IPS DF 6.9 (cell line): Measurements from ENCODE around the gene ZAP70.

Experiments used
- DNase-seq: peaks from one replicate; pipeline ENCODE4 v3.0.0-alpha.2; 2013; ENCODE audit warnings: low read depth, low spot score
- H3K27ac ChIP-seq: one replicate; pipeline ENCODE4 v1.5.1; 2013; ENCODE audit warnings: low read length, control low read depth
- H3K27me3 ChIP-seq: 2 replicates; pipeline ENCODE4 v1.6.1; 2013; ENCODE audit warnings: mild to moderate bottlenecking, low read length; ENCODE audit not compliant: control insufficient read depth, insufficient read depth
- H3K36me3 ChIP-seq: 2 replicates; pipeline ENCODE4 v1.6.1; 2013; ENCODE audit warnings: low read length; ENCODE audit not compliant: control insufficient read depth, insufficient read depth
- H3K4me1 ChIP-seq: 2 replicates; pipeline ENCODE4 v1.6.1; 2013; ENCODE audit warnings: low read length; ENCODE audit not compliant: control insufficient read depth, insufficient read depth
- H3K4me3 ChIP-seq: 2 replicates; pipeline ENCODE4 v1.5.1; 2013; ENCODE audit warnings: mild to moderate bottlenecking, low read length
- H3K9me3 ChIP-seq: 2 replicates; pipeline ENCODE4 v1.6.1; 2013; ENCODE audit warnings: low read length, inconsistent platforms; ENCODE audit not compliant: control insufficient read depth, insufficient read depth
- WGBS: extraction: QIAGEN DNeasy Blood & Tissue Kit; methylation state at CpG from one replicate; pipeline ENCODE4 v1.1.7; 2013; ENCODE audit warnings: mixed read lengths, missing lambda C conversion rate; ENCODE audit not compliant: insufficient read length, insufficient coverage; 5-methylcytosine and 5-hydroxymethylcytosine counted together

ZAP70 gene

DNA sequence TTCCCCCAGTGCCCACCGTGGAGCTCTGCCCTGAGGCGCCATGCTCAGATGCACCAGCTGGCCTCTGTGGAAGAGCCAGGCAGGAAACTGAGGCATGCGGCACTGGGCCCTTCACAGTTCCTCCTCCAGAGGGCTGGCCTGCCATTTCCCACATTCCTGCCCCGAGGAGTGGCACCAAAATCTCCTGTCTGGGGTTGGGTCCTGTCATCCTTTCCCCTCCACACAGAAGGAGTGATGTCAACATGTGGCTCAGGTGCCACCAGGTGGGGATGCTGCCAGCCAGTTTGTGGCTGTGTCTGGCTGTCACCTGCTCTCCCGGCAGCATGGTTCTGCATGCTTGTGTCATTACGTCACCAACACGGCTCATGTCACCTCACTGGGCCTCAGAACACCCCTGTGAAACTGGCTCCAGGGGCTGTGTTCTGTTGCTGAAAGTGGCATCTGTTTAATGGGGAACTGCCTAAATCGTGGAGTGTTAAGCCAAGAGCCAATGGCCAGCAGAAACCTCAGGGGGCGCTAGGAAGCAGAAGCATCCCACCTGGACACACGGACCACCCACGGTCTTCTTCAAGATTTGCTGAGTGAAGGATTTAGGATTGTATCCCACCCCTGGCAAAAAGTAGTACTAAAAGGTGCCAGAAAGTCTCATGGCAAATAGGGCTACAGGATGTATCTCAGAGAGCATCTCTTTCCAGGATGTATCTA, 51.3 kb downstream of the ZAP70 start:
- H3K36me3 ChIP-seq: 0 out of 2 replicates have a peak, but pooled peaks cover 8% of the 10 kb centered on the region
- no peaks in the 10 kb centered on the region for H3K9me3 ChIP-seq
- DNase-seq: no peak
- no peak overlapping the region for H3K4me3 ChIP-seq
- H3K27me3 ChIP-seq: no peaks in the 10 kb centered on the region; the same call in 1 of the 2 replicates
- H3K27ac ChIP-seq: no peak overlapping the region
- no CpG with 5 or more reads among the region's 11 CpGs for WGBS
- no peaks in the 10 kb centered on the region for H3K4me1 ChIP-seq

DNA sequence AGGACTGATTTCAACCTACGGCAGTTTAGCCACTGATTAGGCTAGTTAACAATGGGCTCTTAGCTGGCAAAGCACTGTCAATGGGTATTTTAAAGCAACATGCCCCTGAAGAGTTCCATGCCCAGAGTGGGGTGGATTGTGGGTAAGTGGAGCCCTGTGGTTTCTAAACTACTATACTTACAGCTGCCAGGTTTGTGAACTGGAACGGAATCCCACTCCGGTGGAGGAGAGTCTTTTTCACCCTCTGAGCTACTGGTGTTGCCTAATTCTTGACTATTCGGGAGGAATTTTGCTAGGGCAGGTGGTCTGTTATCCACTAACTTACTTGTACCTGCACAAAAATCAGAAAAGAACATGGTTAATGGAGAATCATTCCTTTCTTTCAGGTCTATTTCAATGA, 52.6 kb downstream of the ZAP70 start:
- Histone ChIP-seq H3K9me3 (no peaks in the 10 kb centered on the region), H3K27me3 (no peaks in the 10 kb centered on the region; the same call in 1 of the 2 replicates), H3K4me3 (no peak overlapping the region), H3K36me3 (0 out of 2 replicates have a peak, but pooled peaks cover 6% of the 10 kb centered on the region), H3K27ac (no peak overlapping the region), H3K4me1 (no peaks in the 10 kb centered on the region)
- no peak for DNase-seq
- no CpG with 5 or more reads among the region's 4 CpGs for WGBS

DNA sequence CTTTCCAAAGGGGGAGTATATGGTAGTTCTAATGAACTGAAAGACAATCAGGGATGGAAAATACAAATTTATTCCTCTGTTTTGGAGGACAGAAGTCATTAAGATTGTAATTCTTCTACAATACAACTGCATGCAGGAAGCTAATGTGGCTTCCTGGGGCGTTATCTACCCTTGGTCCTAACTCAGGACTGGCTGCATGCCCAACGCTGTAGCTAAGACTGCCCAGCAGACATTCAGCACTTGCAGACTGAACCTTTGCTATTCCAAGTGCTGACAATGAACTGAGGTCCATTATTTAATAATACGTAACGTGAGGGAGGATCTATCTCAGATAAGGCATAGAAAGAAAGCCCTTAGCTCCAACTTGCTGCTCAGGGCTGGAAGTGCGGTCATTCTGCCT, 53.2 kb downstream of the ZAP70 start:
- Histone ChIP-seq H3K4me1 (no peaks in the 10 kb centered on the region), H3K27me3 (no peaks in the 10 kb centered on the region; the same call in 1 of the 2 replicates), H3K9me3 (no peaks in the 10 kb centered on the region), H3K4me3 (no peak overlapping the region), H3K27ac (no peak overlapping the region), H3K36me3 (0 out of 2 replicates have a peak, but pooled peaks cover 3% of the 10 kb centered on the region)
- no CpG with 5 or more reads among the region's 5 CpGs for WGBS
- no peak for DNase-seq

DNA sequence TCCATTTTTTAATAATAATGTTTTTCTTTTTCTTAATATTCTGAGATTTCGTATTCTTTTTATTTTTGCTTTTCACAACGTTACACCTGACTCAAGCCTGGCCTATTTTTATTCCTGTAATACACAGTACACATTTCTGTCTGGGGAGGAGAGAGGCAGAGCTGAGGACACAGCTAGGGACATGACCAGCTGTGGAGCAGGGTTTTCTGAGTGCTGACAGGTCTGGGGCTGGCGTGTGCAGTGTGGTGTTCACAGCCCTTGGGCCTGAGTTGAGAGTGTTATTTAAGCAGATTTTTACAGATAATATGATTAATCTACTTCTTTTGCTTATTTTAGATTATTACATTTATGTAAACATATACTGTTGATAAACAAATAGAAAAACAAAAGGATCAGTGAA, 55.9 kb downstream of the ZAP70 start:
- no CpG with 5 or more reads among the region's 3 CpGs for WGBS

DNA sequence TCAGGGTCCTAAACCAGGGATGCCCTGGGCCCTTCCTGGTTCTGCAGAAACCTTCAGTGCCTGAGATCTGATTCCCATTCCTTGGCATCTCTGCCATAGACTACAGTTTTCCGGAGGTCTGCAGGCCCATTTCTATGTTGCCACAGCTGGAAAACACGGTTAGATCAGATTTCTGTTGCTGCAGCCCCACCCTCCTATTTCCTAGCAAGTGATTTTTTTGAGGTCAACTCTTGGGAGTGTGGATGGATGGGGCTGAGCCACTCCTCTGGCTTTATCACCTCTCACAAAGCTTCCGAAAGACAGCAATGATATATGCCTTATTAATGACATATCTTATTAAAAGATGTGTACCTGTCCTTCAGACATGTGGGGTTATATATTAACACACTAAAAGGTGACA, 56.3 kb downstream of the ZAP70 start:
- Histone ChIP-seq H3K4me3 (no peak overlapping the region), H3K9me3 (no peaks in the 10 kb centered on the region), H3K4me1 (no peaks in the 10 kb centered on the region), H3K27me3 (no peaks in the 10 kb centered on the region; the same call in 1 of the 2 replicates), H3K27ac (no peak overlapping the region), H3K36me3 (0 out of 2 replicates have a peak, but pooled peaks cover 1% of the 10 kb centered on the region)
- DNase-seq: no peak
- WGBS: no CpG with 5 or more reads among the region's 3 CpGs

More for the DNA sequence above, 55.9 kb downstream of the ZAP70 start:
- Histone ChIP-seq H3K27me3 (no peaks in the 10 kb centered on the region; the same call in 1 of the 2 replicates), H3K36me3 (0 out of 2 replicates have a peak, but pooled peaks cover 3% of the 10 kb centered on the region), H3K4me3 (no peak overlapping the region), H3K4me1 (no peaks in the 10 kb centered on the region), H3K9me3 (no peaks in the 10 kb centered on the region), H3K27ac (no peak overlapping the region)
- no peak for DNase-seq

DNA sequence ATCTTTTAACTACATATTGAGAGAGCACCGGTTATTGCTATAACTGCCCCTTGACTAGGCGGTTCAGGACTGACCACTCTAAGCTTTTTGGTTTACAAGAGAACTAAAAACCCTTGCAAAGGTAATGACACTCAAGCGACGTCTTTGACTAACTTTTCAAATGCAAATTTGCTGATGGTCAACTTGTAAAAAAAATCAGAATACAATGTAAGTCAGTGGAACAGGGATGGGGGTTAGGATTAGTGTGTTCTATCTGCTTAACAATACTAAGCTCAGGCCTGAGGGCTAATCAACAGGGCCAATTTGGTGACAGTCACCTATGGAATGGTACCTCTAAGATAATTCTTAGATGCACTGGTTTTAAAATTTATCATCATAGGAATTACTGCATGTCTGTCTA, 57.1 kb downstream of the ZAP70 start:
- Histone ChIP-seq H3K27me3 (no peaks in the 10 kb centered on the region; the same call in 1 of the 2 replicates), H3K4me3 (no peak overlapping the region), H3K4me1 (no peaks in the 10 kb centered on the region), H3K27ac (no peak overlapping the region), H3K36me3 (0 out of 2 replicates have a peak, but pooled peaks cover 3% of the 10 kb centered on the region), H3K9me3 (no peaks in the 10 kb centered on the region)
- no peak for DNase-seq
- WGBS: no CpG with 5 or more reads among the region's 4 CpGs

DNA sequence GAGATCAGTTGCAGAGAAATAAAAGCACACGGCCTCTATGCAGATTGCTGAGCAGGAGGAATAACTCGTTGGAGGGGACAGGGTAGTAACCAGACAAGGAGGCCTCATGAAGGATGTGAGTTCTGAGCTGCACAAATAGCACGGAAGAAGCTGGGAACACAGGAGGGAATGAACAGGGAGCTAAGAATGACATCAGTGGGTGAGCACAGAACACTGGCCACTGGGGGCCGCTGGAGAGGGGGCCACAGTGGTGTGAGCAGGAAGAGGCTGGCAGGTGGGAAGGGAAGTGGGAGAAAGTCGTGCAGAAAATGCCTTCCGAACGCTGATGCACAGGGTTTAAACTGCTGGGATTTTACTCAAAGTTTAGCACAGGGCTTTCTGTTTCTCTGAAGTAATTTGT, 61.0 kb downstream of the ZAP70 start:
- WGBS: no CpG with 5 or more reads among the region's 7 CpGs
- no peak overlapping the region for H3K27ac ChIP-seq
- H3K4me3 ChIP-seq: no peak overlapping the region
- 0 out of 2 replicates have a peak, but pooled peaks cover 3% of the 10 kb centered on the region for H3K36me3 ChIP-seq
- H3K4me1 ChIP-seq: no peaks in the 10 kb centered on the region
- DNase-seq: no peak
- H3K9me3 ChIP-seq: no peaks in the 10 kb centered on the region
- no peaks in the 10 kb centered on the region for H3K27me3 ChIP-seq

DNA sequence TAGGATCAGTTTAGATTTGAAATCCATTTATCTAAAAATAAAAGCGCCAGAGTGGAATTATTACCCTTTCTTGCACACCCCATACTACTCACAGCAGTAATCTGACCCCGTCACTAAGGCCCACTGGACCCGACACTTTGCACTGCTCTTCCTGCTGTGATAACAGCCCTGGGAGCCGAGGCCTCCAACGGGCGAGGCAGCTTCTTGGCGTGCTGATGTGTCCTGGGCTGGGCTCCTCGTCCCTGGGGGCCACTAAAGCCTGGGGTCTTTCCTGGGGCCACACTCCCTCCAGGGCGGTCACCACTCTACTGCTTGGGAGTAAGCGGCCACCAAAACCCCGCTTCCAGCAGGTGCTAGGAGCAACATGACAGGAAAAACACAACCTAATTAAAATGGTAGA, 61.7 kb downstream of the ZAP70 start:
- Histone ChIP-seq H3K27me3 (no peaks in the 10 kb centered on the region), H3K4me3 (no peak overlapping the region), H3K36me3 (0 out of 2 replicates have a peak, but pooled peaks cover 3% of the 10 kb centered on the region), H3K9me3 (no peaks in the 10 kb centered on the region), H3K4me1 (no peaks in the 10 kb centered on the region), H3K27ac (no peak overlapping the region)
- DNase-seq: no peak
- no CpG with 5 or more reads among the region's 11 CpGs for WGBS

DNA sequence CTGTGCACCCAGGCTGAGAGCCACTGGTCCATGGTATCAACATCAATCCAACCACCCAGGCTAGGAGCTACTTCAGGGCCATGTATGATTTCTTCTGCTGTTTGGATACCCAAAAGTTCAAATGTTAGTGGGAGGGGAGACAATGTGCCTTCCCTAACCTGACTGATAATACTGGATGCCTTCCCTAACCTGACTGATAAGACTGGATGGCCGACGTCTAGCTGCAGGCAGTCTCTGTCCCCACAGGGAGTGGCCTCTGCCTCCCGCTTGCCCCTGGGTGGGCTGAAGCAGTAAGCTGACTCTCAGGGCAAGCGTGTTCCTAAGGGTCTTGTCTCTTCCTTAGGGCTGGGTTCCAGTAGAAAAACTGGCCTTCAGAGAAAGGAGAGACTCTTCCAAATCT, 65.8 kb downstream of the ZAP70 start:
- no peaks in the 10 kb centered on the region for H3K4me1 ChIP-seq
- 0 out of 2 replicates have a peak, but pooled peaks cover 3% of the 10 kb centered on the region for H3K36me3 ChIP-seq
- no peak overlapping the region for H3K27ac ChIP-seq
- DNase-seq: no peak
- no peaks in the 10 kb centered on the region for H3K27me3 ChIP-seq
- no CpG with 5 or more reads among the region's 4 CpGs for WGBS
- no peak overlapping the region for H3K4me3 ChIP-seq
- no peaks in the 10 kb centered on the region for H3K9me3 ChIP-seq

DNA sequence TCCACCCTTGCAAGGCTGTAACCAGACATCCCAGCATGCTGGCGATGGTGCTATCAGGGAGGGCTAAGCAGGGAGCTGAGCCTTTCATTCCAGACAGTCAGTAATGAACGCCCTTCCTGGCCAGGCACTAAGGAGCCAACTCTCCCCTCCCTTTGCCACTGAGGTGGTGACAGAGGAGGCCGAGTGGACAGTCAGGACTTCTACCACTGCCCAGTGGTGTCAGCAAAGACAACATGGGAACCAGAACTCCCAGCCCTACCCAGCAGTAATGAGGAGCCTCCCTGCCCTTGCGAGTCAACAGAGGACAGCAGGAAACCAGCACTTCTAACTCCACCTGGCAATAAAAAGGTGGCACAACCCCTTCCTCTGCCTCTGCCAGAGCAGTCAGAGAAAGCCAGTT, 68.6 kb downstream of the ZAP70 start:
- Histone ChIP-seq H3K4me3 (no peak overlapping the region), H3K27ac (no peak overlapping the region), H3K9me3 (no peaks in the 10 kb centered on the region), H3K36me3 (no peaks in the 10 kb centered on the region), H3K4me1 (no peaks in the 10 kb centered on the region), H3K27me3 (no peaks in the 10 kb centered on the region)
- no CpG with 5 or more reads among the region's 4 CpGs for WGBS
- DNase-seq: no peak

DNA sequence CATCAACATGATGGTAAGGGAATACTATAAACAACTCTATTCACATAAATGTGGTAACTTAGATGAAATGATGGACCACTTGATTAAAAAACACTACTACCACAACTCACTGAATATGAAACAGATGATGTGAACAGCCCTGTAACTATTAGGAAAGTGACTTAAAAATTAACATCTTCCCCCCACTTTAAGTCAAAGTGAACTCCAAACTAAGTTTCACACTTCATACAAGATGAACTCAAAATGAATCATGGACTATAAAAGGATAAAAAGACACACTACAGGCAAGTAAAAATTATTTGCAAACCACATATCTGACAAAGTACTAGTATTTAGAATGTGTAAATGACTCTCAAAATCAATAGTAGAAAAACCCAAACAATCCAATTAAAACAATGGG, 71.6 kb downstream of the ZAP70 start:
- H3K27me3 ChIP-seq: no peaks in the 10 kb centered on the region
- no peak for DNase-seq
- no peak overlapping the region for H3K4me3 ChIP-seq
- no peaks in the 10 kb centered on the region for H3K4me1 ChIP-seq
- H3K36me3 ChIP-seq: no peaks in the 10 kb centered on the region
- no peak overlapping the region for H3K27ac ChIP-seq
- H3K9me3 ChIP-seq: no peaks in the 10 kb centered on the region
